Measurements from ENCODE around the gene NUDT22.

DNA sequence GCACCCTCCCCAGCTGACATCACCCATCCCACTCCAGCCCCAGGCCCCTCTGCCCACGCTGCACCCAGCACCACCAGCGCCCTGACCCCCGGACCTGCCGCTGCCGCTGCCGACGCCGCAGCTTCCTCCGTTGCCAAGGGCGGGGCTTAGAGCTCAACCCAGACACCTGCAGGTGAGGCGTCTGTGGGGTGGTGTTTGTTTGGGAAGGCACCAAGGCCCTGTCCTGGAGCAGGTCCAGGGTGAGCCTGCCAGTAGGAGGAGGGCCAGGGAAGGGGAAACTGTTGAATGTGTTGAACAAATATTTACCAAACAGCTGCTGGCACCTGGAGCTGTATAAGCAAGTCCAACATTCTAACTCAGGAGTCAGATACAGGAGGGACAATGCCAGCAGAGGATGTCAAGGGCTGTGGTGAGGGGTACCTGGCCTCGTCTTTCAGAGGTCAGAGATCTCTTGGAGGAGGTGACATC lies 11.4 kb downstream of the NUDT22 start:
- TF ChIP-seq, protein P1, sequence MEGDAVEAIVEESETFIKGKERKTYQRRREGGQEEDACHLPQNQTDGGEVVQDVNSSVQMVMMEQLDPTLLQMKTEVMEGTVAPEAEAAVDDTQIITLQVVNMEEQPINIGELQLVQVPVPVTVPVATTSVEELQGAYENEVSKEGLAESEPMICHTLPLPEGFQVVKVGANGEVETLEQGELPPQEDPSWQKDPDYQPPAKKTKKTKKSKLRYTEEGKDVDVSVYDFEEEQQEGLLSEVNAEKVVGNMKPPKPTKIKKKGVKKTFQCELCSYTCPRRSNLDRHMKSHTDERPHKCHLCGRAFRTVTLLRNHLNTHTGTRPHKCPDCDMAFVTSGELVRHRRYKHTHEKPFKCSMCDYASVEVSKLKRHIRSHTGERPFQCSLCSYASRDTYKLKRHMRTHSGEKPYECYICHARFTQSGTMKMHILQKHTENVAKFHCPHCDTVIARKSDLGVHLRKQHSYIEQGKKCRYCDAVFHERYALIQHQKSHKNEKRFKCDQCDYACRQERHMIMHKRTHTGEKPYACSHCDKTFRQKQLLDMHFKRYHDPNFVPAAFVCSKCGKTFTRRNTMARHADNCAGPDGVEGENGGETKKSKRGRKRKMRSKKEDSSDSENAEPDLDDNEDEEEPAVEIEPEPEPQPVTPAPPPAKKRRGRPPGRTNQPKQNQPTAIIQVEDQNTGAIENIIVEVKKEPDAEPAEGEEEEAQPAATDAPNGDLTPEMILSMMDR (IDR thresholded peaks at IDR 0.05; ENCODE audit: low read length): no peak
- no peak for TF ChIP-seq EZH2 (IDR thresholded peaks at IDR 0.05; ENCODE audit: borderline replicate concordance, low read length)

Data from OCI-LY1 (cell line).